Heart left ventricle (tissue), 16 donors: Measurements from ENCODE around the gene KCNMB2. TPM values are rescaled to one million over a fixed set of nuclear protein-coding genes. Genes with fewer than 3 reads are reported as not detected.

Source experiments
- ATAC-seq, 4 donors: fragments of 200-7000 bp; cut with Tn5 transposase; one replicate each; pipeline ENCODE4 v1.9.1; 2020 to 2022; ENCODE audit warnings: moderate library complexity in 4 of 4, mild to moderate bottlenecking in 3 of 4, moderate number of reproducible peaks in 1 of 4
- DNase-seq, 5 donors: peaks; one replicate each; pipeline ENCODE4 v3.0.0-alpha.2; 2020
- H3K27ac ChIP-seq, 12 donors: fragments of 200-600 bp; sonication (generic) in 4 of 12; one replicate each; pipeline versions ENCODE4 v1.5.0 to v1.8.0; 2016 to 2022; ENCODE audit warnings: mild to moderate bottlenecking in 2 of 12
- H3K27me3 ChIP-seq, 9 donors: fragments of 200-600 bp; sonication (generic) in 2 of 9; one replicate each; pipeline versions ENCODE4 v1.5.1 to v1.8.0; 2016 to 2022; ENCODE audit warnings: mild to moderate bottlenecking in 3 of 9
- H3K36me3 ChIP-seq, 9 donors: fragments of 200-600 bp; sonication (generic) in 2 of 9; one replicate each; pipeline versions ENCODE4 v1.5.0 to v1.8.0; 2018 to 2022; ENCODE audit warnings: mild to moderate bottlenecking in 2 of 9
- H3K4me1 ChIP-seq, 12 donors: fragments of 200-600 bp; sonication (generic) in 4 of 12; one replicate each; pipeline versions ENCODE4 v1.5.0 to v1.8.0; 2016 to 2022; ENCODE audit warnings: mild to moderate bottlenecking in 3 of 12
- H3K4me3 ChIP-seq, 12 donors: fragments of 200-600 bp; sonication (generic) in 4 of 12; one replicate each; pipeline versions ENCODE4 v1.5.0 to v1.8.0; 2017 to 2022; ENCODE audit warnings: mild to moderate bottlenecking in 9 of 12, moderate library complexity in 4 of 12
- H3K9me3 ChIP-seq, 12 donors: fragments of 200-600 bp; sonication (generic) in 4 of 12; one replicate each; pipeline versions ENCODE4 v1.5.0 to v1.8.0; 2016 to 2022; ENCODE audit warnings: mild to moderate bottlenecking in 1 of 12
- POLR2A ChIP-seq, 2 donors: fragments of 450-650 bp; IDR thresholded peaks; one replicate each; pipeline ENCODE4 v1.6.1; 2017; ENCODE audit warnings: antibody characterized with exemption in 2 of 2, mild to moderate bottlenecking in 2 of 2, moderate library complexity in 2 of 2
- WGBS, 4 donors: extraction: QIAGEN DNeasy Blood & Tissue Kit in 2 of 4; methylation state at CpG; one replicate each; pipeline versions ENCODE4 v1.1.5 to v1.1.7; 2013 to 2018; 5-methylcytosine and 5-hydroxymethylcytosine counted together
- intact Hi-C, 10 donors: fragments of 100-400 bp; cut with DNase I; formaldehyde crosslinking; loops; one replicate each; pipeline versions ENCODE4 v1.11.1 to v1.14.2; 2022
- polyA plus RNA-seq, 2 donors: library from polyadenylated mRNA; stranded (reverse); fragments of 200-250 nt; gene quantifications; one replicate each; pipeline ENCODE4 v1.2.3, GENCODE V29; 2013
- total RNA-seq, 9 donors: library from RNA; depleted of rRNA in 2 of 9; stranded (reverse); fragments of >200 nt in 2 of 9; fragmentation: NEBNext Ultra II Directional in 3 of 9; extraction: Animal tissue kit (Norgen Biotek cat#: 25700) in 3 of 9; gene quantifications; one replicate each; pipeline versions ENCODE4 v1.1.0 to v1.2.4, GENCODE V29; 2016 to 2023
- TF ChIP-seq, protein P1 (sequence below), 12 donors: fragments of 200-600 bp; sonication (generic) in 4 of 12; IDR thresholded peaks; one replicate each; pipeline versions ENCODE4 v1.5.0 to v1.8.0; 2018 to 2022; ENCODE audit warnings: antibody characterized with exemption in 12 of 12, mild to moderate bottlenecking in 5 of 12
- donor health status: ischemic (EF 13 %, LVEDD 7.1; RV severe dilation, severe dysfunction).
- donor health status: healthy with polysubstance abuse.
- donor health status: DM: no; HTN: yes; CAD: no.
- donor health status: DM: no; HTN: no; CAD: no.
- donor health status: ischemic (EF 25% LVEDD 6.9; RV normal size, moderate dysfunction).
- donor health status: ischemic (EF 25% LVEDD 5.7; RV mildly dilated, moderate dysfunction).
- donor health status: healthy.
- donor health status: DM: yes; HTN: yes; CAD: no.
- donor health status: ischemic (EF 35%, LVEDD 5.7; RV mildly dilated, moderate dysfunction).
- donor health status: nonischemic (EF 11% LVEDD 7.7; RV severe dilation, severe dysfunction).
- donor health status: DM: yes; HTN: yes; CAD: no.
- donor health status: PGD.
- donor health status: ischemic (EF 29% LVEDD 5.4; RV normal size, mild dysfunction).
- donor health status: nonischemic (EF 23%, LVEDD 6.1; RV moderate dilation, normal function).

Gene KCNMB2
- total and polyA plus RNA-seq, 11 donors: 0.37 to 5.7 (median 2.0) TPM; not detected in 1

DNA sequence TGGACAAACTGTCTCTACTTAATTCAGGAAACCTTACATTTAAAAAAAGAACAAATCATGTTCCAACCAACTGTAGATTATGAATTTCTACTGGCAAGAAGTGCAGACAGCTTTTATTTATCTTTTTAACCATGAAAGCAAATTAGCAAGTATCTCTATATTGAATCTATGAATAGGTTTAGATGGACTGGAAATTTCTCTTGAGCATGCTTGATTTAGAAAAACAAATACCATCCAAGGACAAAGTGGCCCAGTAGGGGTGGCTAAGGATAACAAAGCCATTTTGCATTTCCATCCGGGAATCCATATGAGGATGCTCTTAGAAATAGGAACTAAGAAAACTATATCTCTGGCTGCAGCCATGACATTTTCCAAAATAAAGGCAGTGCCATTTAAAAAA lies 150.6 kb downstream of the KCNMB2 start:
- peaks cover 0 to 17% (median 0%) of the 10 kb centered on the region in 12 donors for H3K9me3 ChIP-seq
- TF ChIP-seq, protein P1, sequence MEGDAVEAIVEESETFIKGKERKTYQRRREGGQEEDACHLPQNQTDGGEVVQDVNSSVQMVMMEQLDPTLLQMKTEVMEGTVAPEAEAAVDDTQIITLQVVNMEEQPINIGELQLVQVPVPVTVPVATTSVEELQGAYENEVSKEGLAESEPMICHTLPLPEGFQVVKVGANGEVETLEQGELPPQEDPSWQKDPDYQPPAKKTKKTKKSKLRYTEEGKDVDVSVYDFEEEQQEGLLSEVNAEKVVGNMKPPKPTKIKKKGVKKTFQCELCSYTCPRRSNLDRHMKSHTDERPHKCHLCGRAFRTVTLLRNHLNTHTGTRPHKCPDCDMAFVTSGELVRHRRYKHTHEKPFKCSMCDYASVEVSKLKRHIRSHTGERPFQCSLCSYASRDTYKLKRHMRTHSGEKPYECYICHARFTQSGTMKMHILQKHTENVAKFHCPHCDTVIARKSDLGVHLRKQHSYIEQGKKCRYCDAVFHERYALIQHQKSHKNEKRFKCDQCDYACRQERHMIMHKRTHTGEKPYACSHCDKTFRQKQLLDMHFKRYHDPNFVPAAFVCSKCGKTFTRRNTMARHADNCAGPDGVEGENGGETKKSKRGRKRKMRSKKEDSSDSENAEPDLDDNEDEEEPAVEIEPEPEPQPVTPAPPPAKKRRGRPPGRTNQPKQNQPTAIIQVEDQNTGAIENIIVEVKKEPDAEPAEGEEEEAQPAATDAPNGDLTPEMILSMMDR (IDR thresholded peaks at IDR 0.05): no peak
- TF ChIP-seq POLR2A (IDR thresholded peaks at IDR 0.05): no peak
- H3K27ac ChIP-seq: no peak overlapping the region
- no peaks in the 10 kb centered on the region for H3K4me1 ChIP-seq
- no peak overlapping the region for H3K4me3 ChIP-seq
- DNase-seq (no peak), ATAC-seq (no peak)
- WGBS, 4 donors: 65 to 79% (median 71%) methylated on average over 1 of the region's 1 CpG
- intact Hi-C loops: no loop called here
- H3K27me3 ChIP-seq: no peaks in the 10 kb centered on the region
- H3K36me3 ChIP-seq: no peaks in the 10 kb centered on the region

DNA sequence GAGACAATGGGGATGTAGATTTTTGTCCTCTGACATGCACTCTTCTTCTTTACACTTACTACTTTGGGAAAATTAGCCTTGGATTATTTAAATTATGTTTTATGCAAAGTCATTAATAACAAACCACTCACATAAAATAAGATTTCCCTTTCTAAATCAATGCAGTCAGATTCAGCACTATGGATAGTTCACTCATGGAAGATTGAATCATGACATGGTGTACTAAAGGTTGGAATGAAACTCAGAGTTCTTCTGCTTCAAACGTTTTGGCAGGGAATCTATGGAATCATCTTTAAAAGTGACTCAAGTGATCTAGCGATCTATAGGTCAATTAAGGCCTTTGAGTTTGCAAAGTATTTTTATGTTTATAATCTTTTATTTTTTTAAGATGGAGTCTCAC lies 154.3 kb downstream of the KCNMB2 start:
- TF ChIP-seq, protein P1 (IDR thresholded peaks at IDR 0.05): no peak
- no peak for TF ChIP-seq POLR2A (IDR thresholded peaks at IDR 0.05)
- peaks cover 0 to 23% (median 0%) of the 10 kb centered on the region in 12 donors for H3K9me3 ChIP-seq
- no peaks in the 10 kb centered on the region for H3K4me1 ChIP-seq
- no peak overlapping the region for H3K4me3 ChIP-seq
- DNase-seq (no peak), ATAC-seq (no peak)
- no peaks in the 10 kb centered on the region for H3K36me3 ChIP-seq
- intact Hi-C loops: no loop called here
- 26 to 42% (median 37%) methylated on average over 2 of the region's 2 CpGs for WGBS, 4 donors
- no peak overlapping the region for H3K27ac ChIP-seq
- no peaks in the 10 kb centered on the region for H3K27me3 ChIP-seq

GRCh38 chr3:178699364-178699763 lies 163.1 kb downstream of the KCNMB2 start:
- no peak for DNase-seq
- Histone ChIP-seq H3K4me3 (no peak overlapping the region), H3K36me3 (no peaks in the 10 kb centered on the region), H3K27me3 (no peaks in the 10 kb centered on the region), H3K27ac (no peak overlapping the region), H3K4me1 (no peaks in the 10 kb centered on the region), H3K9me3 (peaks cover 0 to 25% (median 6%) of the 10 kb centered on the region in 12 donors)
- ATAC-seq: peak in 1 of 4 donors; percentile 18
- intact Hi-C loops: no loop called here
- TF ChIP-seq, protein P1 (IDR thresholded peaks at IDR 0.05): no peak
- TF ChIP-seq POLR2A (IDR thresholded peaks at IDR 0.05): no peak
- WGBS, 4 donors: 80 to 96% (median 91%) methylated on average over 1 to 4 of the region's 4 CpGs

DNA sequence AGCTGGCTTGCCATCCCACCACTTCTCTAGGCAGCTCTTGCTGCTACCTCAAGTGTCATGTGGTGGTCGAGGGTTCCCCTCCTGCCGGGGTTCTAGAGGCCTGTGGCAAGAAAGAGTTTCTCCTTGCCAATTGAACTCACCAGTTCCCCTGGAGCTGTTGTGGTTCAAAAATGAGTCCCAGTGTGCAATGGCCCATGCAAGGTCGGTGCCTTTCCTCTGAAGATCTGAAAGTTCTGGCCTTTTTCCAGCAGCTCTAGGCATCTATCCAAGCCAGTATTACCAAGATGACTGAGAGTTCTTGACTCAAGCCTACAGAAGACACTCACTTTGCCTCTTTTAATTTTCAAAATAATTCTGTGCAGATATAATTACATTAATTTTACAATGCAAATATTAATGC lies 163.6 kb downstream of the KCNMB2 start:
- no peak overlapping the region for H3K4me3 ChIP-seq
- no peaks in the 10 kb centered on the region for H3K4me1 ChIP-seq
- no peak for ATAC-seq

More for the DNA sequence above, 163.6 kb downstream of the KCNMB2 start:
- no peak for TF ChIP-seq POLR2A (IDR thresholded peaks at IDR 0.05)
- TF ChIP-seq, protein P1 (IDR thresholded peaks at IDR 0.05): no peak
- no peaks in the 10 kb centered on the region for H3K27me3 ChIP-seq
- H3K9me3 ChIP-seq: peaks cover 0 to 25% (median 6%) of the 10 kb centered on the region in 12 donors
- intact Hi-C loops: no loop called here
- H3K27ac ChIP-seq: no peak overlapping the region
- DNase-seq: no peak
- 58 to 75% (median 61%) methylated on average over 3 of the region's 3 CpGs for WGBS, 4 donors
- no peaks in the 10 kb centered on the region for H3K36me3 ChIP-seq
